ENCODE measurements around the gene TBCK. TPM values are rescaled to one million over a fixed set of nuclear protein-coding genes. Genes with fewer than 3 reads are reported as not detected.

TBCK gene
- total and polyA plus RNA-seq, 9 of the 15 experiments (the other 6 are each of a cell fraction or from before 2014, with no cell fraction given) = 5.3 to 26.6 (median 16.2) TPM

DNA sequence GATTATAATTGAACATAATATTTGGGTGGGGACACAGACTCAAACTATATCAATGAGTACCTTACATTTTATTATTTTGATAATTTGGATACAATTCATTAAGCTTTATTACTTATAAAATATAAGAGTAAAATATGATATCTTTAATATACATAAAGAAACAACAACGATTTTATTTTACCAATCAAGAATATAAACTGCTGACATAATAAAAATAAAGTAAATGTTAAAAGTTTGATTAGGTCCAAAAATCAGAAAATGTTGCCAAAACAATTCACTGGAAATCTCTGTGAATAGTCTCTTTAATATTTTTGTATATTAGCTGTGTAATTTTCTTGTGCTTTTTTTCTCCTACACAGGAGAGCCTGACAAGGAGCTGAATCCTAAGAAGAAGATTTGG lies 31.2 kb upstream of the TBCK start:
- FAIRE-seq = no peak
- Histone ChIP-seq H2AFZ (ENCODE audit: low read depth, low read length) (no peak overlapping the region), H3K9me3 (replicated peaks; ENCODE audit: control insufficient read depth, insufficient read depth, low read depth, low read length) (no peaks in the 10 kb centered on the region), H4K20me1 (replicated peaks; ENCODE audit: control insufficient read depth, insufficient read depth, low read length) (no peaks in the 10 kb centered on the region), H3K4me2 (ENCODE audit: insufficient read depth, low read length) (no peak overlapping the region), H3K9ac (ENCODE audit: insufficient read depth in 1 of 2, low read depth in 2 of 2, low read length in 2 of 2) (no peak overlapping the region), H3K27ac (ENCODE audit: extremely low read depth, low read depth, low read length) (no peak overlapping the region), H3K4me3 (no peak overlapping the region), H3K9me1 (ENCODE audit: control insufficient read depth, insufficient read depth, low read length) (no peaks in the 10 kb centered on the region), H3K4me1 (replicated peaks in 1 of 2; ENCODE audit: control insufficient read depth in 2 of 2, insufficient read depth in 2 of 2, low read length in 2 of 2) (0 out of 5 replicates have a peak, but pooled peaks cover 0 to 2% of the 10 kb centered on the region in 2 experiments), H3K79me2 (ENCODE audit: control insufficient read depth, insufficient read depth, low read length) (peaks cover 30% of the 10 kb centered on the region), H3K36me3 (ENCODE audit: control insufficient read depth, insufficient read depth, low read length) (peaks cover 42% of the 10 kb centered on the region; the same call in 2 of the 3 replicates), H3K27me3 (ENCODE audit: control insufficient read depth in 2 of 2, insufficient read depth in 2 of 2, low read length in 2 of 2) (no peaks in the 10 kb centered on the region)
- ChIA-PET POLR2A (no interaction called here), CTCF (ENCODE audit: low intra/inter-chr PET ratio) (no interaction called here)
- intact Hi-C loops (cut with micrococcal nuclease) (no loop called here), in situ Hi-C loops (cut with MboI) (no loop called here)
- ATAC-seq = no peak
- 94% methylated on average over 1 of the region's 1 CpG for WGBS (ENCODE audit: insufficient coverage, low coverage, missing lambda C conversion rate)
- BruUV-seq (replicated peaks) = no TSS peak
- DNase-seq (ENCODE audit: extremely low read depth in 1 of 4, low spot score in 3 of 4) = no peak
- TF ChIP-seq C11orf30 (IDR thresholded peaks at IDR 0.05; ENCODE audit: low read depth) (peak; percentile 52; the same call in 1 of the 2 replicates), ZNF316 (IDR thresholded peaks at IDR 0.05) (peak; percentile 80), SIN3A (IDR thresholded peaks at IDR 0.05; ENCODE audit: borderline replicate concordance in 2 of 2, control insufficient read depth in 1 of 2, low read depth in 2 of 2, low read length in 2 of 2) (no peak), ZNF140 (CRISPR knock-in tag; IDR thresholded peaks at IDR 0.05) (no peak)

DNA sequence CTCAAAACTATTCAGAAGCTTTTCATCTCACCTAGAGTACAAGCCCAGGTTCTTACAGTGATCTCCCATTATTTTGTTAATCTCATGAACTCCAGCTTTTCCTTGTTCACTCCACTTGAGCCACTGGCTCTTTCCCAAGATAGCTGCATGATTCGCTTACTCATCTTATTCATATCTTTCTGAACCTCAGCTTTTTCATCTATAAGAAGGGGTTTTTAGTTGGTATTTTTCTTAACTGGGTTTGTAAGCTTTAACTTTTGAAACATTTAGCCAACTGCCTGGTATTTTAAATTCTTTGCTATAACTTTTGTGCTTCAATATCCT lies 28.6 kb upstream of the TBCK start:
- TF ChIP-seq ZNF316 (IDR thresholded peaks at IDR 0.05) (peak; percentile 82), MAFG (tag; conservative IDR thresholded peaks at IDR 0.05) (peak; percentile 66), TEAD1 (CRISPR knock-in tag; IDR thresholded peaks at IDR 0.05) (no peak), MAFK (IDR thresholded peaks at IDR 0.05; ENCODE audit: low read length) (0 out of 2 replicates have a peak, but pooled peaks have one; percentile 16), C11orf30 (IDR thresholded peaks at IDR 0.05; ENCODE audit: low read depth) (peak; percentile 72)
- in situ Hi-C loops (cut with MboI) = no loop called here
- ATAC-seq (no peak; the same call in 2 of the 3 replicates), DNase-seq (ENCODE audit: extremely low read depth in 1 of 4, low spot score in 3 of 4) (no peak), FAIRE-seq (no peak)
- intact Hi-C loops (cut with micrococcal nuclease) = no loop called here
- 55% methylated on average over 1 of the region's 1 CpG for WGBS (ENCODE audit: insufficient coverage, low coverage, missing lambda C conversion rate)
- H3K79me2 ChIP-seq (ENCODE audit: control insufficient read depth, insufficient read depth, low read length) = peaks cover 52% of the 10 kb centered on the region
- H3K27ac ChIP-seq (ENCODE audit: extremely low read depth, low read depth, low read length) = no peak overlapping the region
- POLR2A ChIA-PET = no interaction called here
- 0 out of 5 replicates have a peak, but pooled peaks cover 0 to 2% of the 10 kb centered on the region in 2 experiments for H3K4me1 ChIP-seq (replicated peaks in 1 of 2; ENCODE audit: control insufficient read depth in 2 of 2, insufficient read depth in 2 of 2, low read length in 2 of 2)
- H3K4me3 ChIP-seq = no peak overlapping the region
- H3K9me1 ChIP-seq (ENCODE audit: control insufficient read depth, insufficient read depth, low read length) = no peaks in the 10 kb centered on the region
- CTCF ChIA-PET (ENCODE audit: low intra/inter-chr PET ratio) = no interaction called here
- H3K36me3 ChIP-seq (ENCODE audit: control insufficient read depth, insufficient read depth, low read length) = peaks cover 52% of the 10 kb centered on the region; the same call in 2 of the 3 replicates
- no TSS peak for BruUV-seq (replicated peaks)
- no peaks in the 10 kb centered on the region for H3K9me3 ChIP-seq (replicated peaks; ENCODE audit: control insufficient read depth, insufficient read depth, low read depth, low read length)
- no peaks in the 10 kb centered on the region for H4K20me1 ChIP-seq (replicated peaks; ENCODE audit: control insufficient read depth, insufficient read depth, low read length)
- H3K4me2 ChIP-seq (ENCODE audit: insufficient read depth, low read length) = no peak overlapping the region
- no peak overlapping the region for H2AFZ ChIP-seq (ENCODE audit: low read depth, low read length)
- H3K9ac ChIP-seq (ENCODE audit: insufficient read depth in 1 of 2, low read depth in 2 of 2, low read length in 2 of 2) = no peak overlapping the region
- H3K27me3 ChIP-seq (ENCODE audit: control insufficient read depth in 2 of 2, insufficient read depth in 2 of 2, low read length in 2 of 2) = no peaks in the 10 kb centered on the region

Data from K562 (cell line).